IMR-90 (cell line): ENCODE results near the gene ITLN2. TPM values are rescaled to one million over a fixed set of nuclear protein-coding genes. Genes with fewer than 3 reads are reported as not detected.

ENCODE experiments used
- ATAC-seq: fragments of 200-7000 bp; cut with Tn5 transposase; 2 replicates; pipeline ENCODE4 v1.9.1; 2020; ENCODE audit warnings: low read depth, mild to moderate bottlenecking, moderate library complexity
- BruUV-seq: library from RNA; stranded (reverse); fragments of 400-500 nt; replicated peaks from 2 replicates; lab custom pipeline; 2021; lab: Mats Ljungman, UMichigan
- CTCF ChIA-PET: fragments of 300-600 bp; formaldehyde crosslinking; extraction: SDS; loops from one replicate; lab custom pipeline; 2021; ENCODE audit warnings: antibody characterized with exemption; lab: Yijun Ruan, JAX
- POLR2A ChIA-PET: fragments of 300-600 bp; sonication (Branson Sonifier 250); formaldehyde crosslinking; loops from one replicate; lab custom pipeline; 2022; ENCODE audit warnings: antibody characterized with exemption; ENCODE audit not compliant: unreplicated experiment; lab: Charles Lee
- DNase-seq: peaks from one replicate; pipeline ENCODE4 v3.0.0; 2013
- H2AFZ ChIP-seq: replicated peaks from 2 replicates; pipeline ENCODE3; 2013; ENCODE audit warnings: low read length, mild to moderate bottlenecking; ENCODE audit not compliant: poor library complexity
- H2AK5ac ChIP-seq: 2 replicates; pipeline ENCODE4 v1.6.1; 2013; ENCODE audit warnings: low read depth, low read length, inconsistent platforms
- H2AK9ac ChIP-seq: replicated peaks from 2 replicates; pipeline ENCODE3; 2013; ENCODE audit warnings: mild to moderate bottlenecking, low read depth, low read length, moderate library complexity; ENCODE audit not compliant: poor library complexity
- H2BK120ac ChIP-seq: 2 replicates; pipeline ENCODE4 v1.6.1; 2013; ENCODE audit warnings: low read depth, low read length, inconsistent platforms
- H2BK15ac ChIP-seq: 3 replicates; pipeline ENCODE4 v1.6.1; 2013; ENCODE audit warnings: low read depth, low read length, inconsistent platforms
- H2BK20ac ChIP-seq: 2 replicates; pipeline ENCODE4 v1.6.1; 2013; ENCODE audit warnings: low read depth, mild to moderate bottlenecking, inconsistent platforms, low read length, moderate library complexity
- H2BK5ac ChIP-seq: 2 replicates; pipeline ENCODE4 v1.6.1; 2013; ENCODE audit warnings: mild to moderate bottlenecking, low read depth, low read length, inconsistent platforms; ENCODE audit not compliant: poor library complexity, severe bottlenecking
- H3K14ac ChIP-seq: replicated peaks from 2 replicates; pipeline ENCODE4 v1.6.1; 2013; ENCODE audit warnings: low read depth, low read length, inconsistent platforms
- H3K18ac ChIP-seq: 2 replicates; pipeline ENCODE4 v1.6.1; 2013; ENCODE audit warnings: low read depth, low read length, control low read depth
- H3K23ac ChIP-seq: 2 replicates; pipeline ENCODE4 v1.6.1; 2013; ENCODE audit warnings: low read depth, low read length, inconsistent platforms
- H3K27ac ChIP-seq: 2 replicates; pipeline ENCODE4 v1.5.1; 2013; ENCODE audit warnings: mild to moderate bottlenecking, control low read depth, low read length; ENCODE audit not compliant: insufficient read depth
- H3K27me3 ChIP-seq: 2 replicates; pipeline ENCODE4 v1.6.1; 2013; ENCODE audit warnings: low read length; ENCODE audit not compliant: control insufficient read depth, insufficient read depth
- H3K36me3 ChIP-seq: 2 replicates; pipeline ENCODE4 v1.6.1; 2013; ENCODE audit warnings: low read length, mixed read lengths; ENCODE audit not compliant: control insufficient read depth, insufficient read depth
- H3K4ac ChIP-seq: 2 replicates; pipeline ENCODE4 v1.6.1; 2013; ENCODE audit warnings: low read depth, low read length, inconsistent platforms
- H3K4me1 ChIP-seq: 2 replicates; pipeline ENCODE4 v1.6.1; 2013; ENCODE audit warnings: low read length, mixed read lengths; ENCODE audit not compliant: control insufficient read depth, insufficient read depth
- H3K4me2 ChIP-seq: 2 replicates; pipeline ENCODE4 v1.6.1; 2013; ENCODE audit warnings: low read depth, mild to moderate bottlenecking, control low read depth, low read length, moderate library complexity
- H3K4me3 ChIP-seq: 2 replicates; pipeline ENCODE4 v1.5.1; 2013; ENCODE audit warnings: low read depth, mild to moderate bottlenecking, control low read depth, low read length, moderate library complexity; ENCODE audit not compliant: insufficient read depth
- H3K56ac ChIP-seq: 2 replicates; pipeline ENCODE4 v1.6.1; 2013; ENCODE audit warnings: low read length, inconsistent platforms; ENCODE audit not compliant: insufficient read depth; ENCODE audit errors: extremely low read depth
- H3K79me1 ChIP-seq, 2 experiments: 2 replicates each; pipeline ENCODE4 v1.6.1; 2013; ENCODE audit warnings: low read length in 2 of 2, inconsistent platforms in 1 of 2, low read depth in 1 of 2
- H3K9ac ChIP-seq: 2 replicates; pipeline ENCODE4 v1.6.1; 2013; ENCODE audit warnings: low read depth, low read length, control low read depth
- H3K9me1 ChIP-seq: 2 replicates; pipeline ENCODE4 v1.6.1; 2013; ENCODE audit warnings: low read length, inconsistent platforms; ENCODE audit not compliant: insufficient read depth
- H3K9me3 ChIP-seq: 2 replicates; pipeline ENCODE4 v1.6.1; 2013; ENCODE audit warnings: low read length; ENCODE audit not compliant: control insufficient read depth, insufficient read depth
- H4K20me1 ChIP-seq: 2 replicates; pipeline ENCODE4 v1.6.1; 2013; ENCODE audit warnings: low read length, inconsistent platforms; ENCODE audit not compliant: insufficient read depth
- H4K5ac ChIP-seq: 2 replicates; pipeline ENCODE4 v1.6.1; 2013; ENCODE audit warnings: mild to moderate bottlenecking, low read depth, low read length, control low read depth
- H4K8ac ChIP-seq, 2 experiments: 2 replicates each; pipeline ENCODE4 v1.6.1; 2013; ENCODE audit warnings: low read depth in 2 of 2, low read length in 2 of 2, control low read depth in 1 of 2, inconsistent platforms in 1 of 2
- H4K91ac ChIP-seq: 2 replicates; pipeline ENCODE4 v1.6.1; 2013; ENCODE audit warnings: low read depth, low read length, inconsistent platforms; ENCODE audit not compliant: insufficient read depth
- BHLHE40 ChIP-seq: fragments of 150-350 bp; IDR thresholded peaks from 2 replicates; pipeline ENCODE4 v1.6.1; 2016; ENCODE audit warnings: mild to moderate bottlenecking, low read depth, low read length
- RCOR1 ChIP-seq: IDR thresholded peaks from 2 replicates; pipeline ENCODE4 v1.6.1; 2012; ENCODE audit warnings: mild to moderate bottlenecking, low read length, improper control_type of control experiment; ENCODE audit not compliant: insufficient replicate concordance
- WGBS, 2 experiments: methylation state at CpG; one replicate each; pipeline versions ENCODE4 v1.1.5 to v1.1.7; 2013; ENCODE audit warnings: missing lambda C conversion rate in 2 of 2; ENCODE audit not compliant: insufficient read length in 1 of 2; ENCODE audit errors: extremely low coverage in 2 of 2; 5-methylcytosine and 5-hydroxymethylcytosine counted together
- dilution Hi-C: fragments of 300-500 bp; cut with HindIII; formaldehyde crosslinking; loops from one replicate; pipeline ENCODE4 v1.14.3; 2018; ENCODE audit warnings: low sequenced_read_pairs; ENCODE audit not compliant: unreplicated experiment
- in situ Hi-C: fragments of 300-500 bp; cut with MboI; formaldehyde crosslinking; loops from 3 replicates; pipeline ENCODE4 v1.14.3; 2019; ENCODE audit warnings: low sequenced_read_pairs, inconsistent platforms, mixed read lengths
- intact Hi-C: fragments of 100-400 bp; cut with micrococcal nuclease; formaldehyde crosslinking; loops from 2 replicates; pipeline ENCODE4 v1.10.0; 2022
- polyA plus RNA-seq, 3 experiments: library from polyadenylated mRNA; depleted of rRNA; stranded (reverse); fragments of >200 nt; gene quantifications; 2 replicates each; pipeline ENCODE4 v1.2.3, GENCODE V29; 2012; ENCODE audit warnings: low replicate concordance in 1 of 3
- total RNA-seq: library from RNA; depleted of rRNA; stranded (reverse); fragments of >200 nt; gene quantifications from 2 replicates; pipeline ENCODE4 v1.2.3, GENCODE V29; 2012

The ITLN2 gene
- total and polyA plus RNA-seq, 2 of the 4 experiments (the other 2 are of a cell fraction) = not detected

GRCh38 chr1:160911925-160912324 is 42.7 kb downstream of the ITLN2 start:
- ChIA-PET CTCF (interaction anchor here (0.6 kb wide), 1 partner anchor 54 kb away, joined by 10 read pairs; no protein-coding TSS in a partner anchor), POLR2A (no interaction called here)
- in situ Hi-C loops = no loop called here
- no peak for ATAC-seq
- no peak overlapping the region for H3K4me3 ChIP-seq
- 20% methylated on average over 1 of the region's 2 CpGs; no CpG with 5 or more reads in 1 of the 2 experiments for WGBS, 2 experiments
- no peak overlapping the region for H4K8ac ChIP-seq
- intact Hi-C loops = no loop called here
- no TSS peak for BruUV-seq
- H3K4me2 ChIP-seq = no peak overlapping the region
- no peak overlapping the region for H4K91ac ChIP-seq
- H3K79me1 ChIP-seq = no peaks in the 10 kb centered on the region
- dilution Hi-C loops = no loop called here
- H3K9ac ChIP-seq = no peak overlapping the region
- no peak overlapping the region for H2BK120ac ChIP-seq
- H2BK20ac ChIP-seq = no peak overlapping the region
- no peaks in the 10 kb centered on the region for H3K36me3 ChIP-seq
- H3K56ac ChIP-seq = no peak overlapping the region
- DNase-seq = no peak
- H3K27me3 ChIP-seq = no peaks in the 10 kb centered on the region; the same call in 1 of the 2 replicates
- no peak overlapping the region for H3K14ac ChIP-seq
- TF ChIP-seq RCOR1 = no peak
- TF ChIP-seq BHLHE40 = no peak
- no peak overlapping the region for H3K4ac ChIP-seq
- no peak overlapping the region for H3K18ac ChIP-seq
- H3K4me1 ChIP-seq = no peaks in the 10 kb centered on the region
- H2AK5ac ChIP-seq = no peak overlapping the region
- no peaks in the 10 kb centered on the region for H3K9me3 ChIP-seq
- H4K5ac ChIP-seq = no peak overlapping the region
- no peaks in the 10 kb centered on the region for H3K9me1 ChIP-seq
- no peak overlapping the region for H2BK5ac ChIP-seq
- H2AFZ ChIP-seq = no peak overlapping the region
- no peak overlapping the region for H2AK9ac ChIP-seq
- no peak overlapping the region for H3K27ac ChIP-seq
- no peak overlapping the region for H2BK15ac ChIP-seq
- H3K23ac ChIP-seq = no peak overlapping the region
- H4K20me1 ChIP-seq = no peaks in the 10 kb centered on the region
